H1 (cell line): ENCODE results near the gene SYNPO. TPM values are rescaled to one million over a fixed set of nuclear protein-coding genes. Genes with fewer than 3 reads are reported as not detected.

Experiments used
- CTCF ChIA-PET: fragments of 300-600 bp; sonication (Branson Sonifier 250); formaldehyde crosslinking; loops from one replicate; lab custom pipeline; 2021; ENCODE audit not compliant: partially characterized antibody; lab: Charles Lee
- POLR2A ChIA-PET: fragments of 300-600 bp; sonication (Branson Sonifier 250); formaldehyde crosslinking; loops from one replicate; lab custom pipeline; 2021; ENCODE audit warnings: inconsistent platforms; ENCODE audit not compliant: partially characterized antibody; lab: Charles Lee
- DNase-seq, 2 experiments: peaks; one replicate each; pipeline versions ENCODE4 v3.0.0 to v3.0.0-alpha.2; 2010 to 2022; ENCODE audit warnings: low spot score in 2 of 2, low read depth in 1 of 2, mixed read lengths in 1 of 2
- FAIRE-seq: peaks from 2 replicates; lab custom pipeline; 2011; peaks lifted over from hg19 to GRCh38; lab: Jason Lieb, UNC
- H2AFZ ChIP-seq: 2 replicates; pipeline ENCODE4 v1.8.1; 2012; ENCODE audit warnings: low read length, inconsistent platforms
- H2AK5ac ChIP-seq: 2 replicates; pipeline ENCODE4 v1.6.1; 2013; ENCODE audit warnings: low read depth, low read length
- H2BK120ac ChIP-seq: replicated peaks from 2 replicates; pipeline ENCODE3; 2013; ENCODE audit warnings: low read depth, low read length, inconsistent platforms
- H2BK12ac ChIP-seq: 2 replicates; pipeline ENCODE4 v1.6.1; 2013; ENCODE audit warnings: low read depth, low read length
- H2BK15ac ChIP-seq: 2 replicates; pipeline ENCODE4 v1.6.1; 2013; ENCODE audit warnings: low read length
- H2BK20ac ChIP-seq: 2 replicates; pipeline ENCODE4 v1.6.1; 2013; ENCODE audit warnings: low read length
- H2BK5ac ChIP-seq: 2 replicates; pipeline ENCODE4 v1.6.1; 2013; ENCODE audit warnings: low read depth, low read length
- H3K14ac ChIP-seq: 2 replicates; pipeline ENCODE4 v1.6.1; 2013; ENCODE audit warnings: inconsistent platforms; ENCODE audit not compliant: insufficient read length
- H3K18ac ChIP-seq: 2 replicates; pipeline ENCODE4 v1.6.1; 2013; ENCODE audit warnings: low read length; ENCODE audit errors: extremely low read depth
- H3K23ac ChIP-seq: 2 replicates; pipeline ENCODE4 v1.6.1; 2013; ENCODE audit warnings: inconsistent platforms; ENCODE audit not compliant: insufficient read length
- H3K23me2 ChIP-seq: 2 replicates; pipeline ENCODE4 v1.6.1; 2013; ENCODE audit warnings: low read depth, low read length
- H3K27ac ChIP-seq: 2 replicates; pipeline ENCODE4 v1.6.1; 2011; ENCODE audit warnings: low read depth, low read length, inconsistent platforms
- H3K27me3 ChIP-seq, 4 experiments: replicated peaks in 1 of 4; 1 replicate in 1 of 4; 2 replicates in 3 of 4; pipeline versions ENCODE4 v1.6.1 to v1.8.1; 2011 to 2013; ENCODE audit warnings: low read length in 3 of 4, mild to moderate bottlenecking in 3 of 4, inconsistent platforms in 2 of 4, mixed read lengths in 2 of 4, moderate library complexity in 1 of 4; ENCODE audit not compliant: control insufficient read depth in 3 of 4, insufficient read depth in 3 of 4; ENCODE audit errors: extremely low read depth in 1 of 4
- H3K36me3 ChIP-seq, 4 experiments: 2 replicates each; pipeline versions ENCODE4 v1.6.1 to v1.8.1; 2011 to 2013; ENCODE audit warnings: mild to moderate bottlenecking in 4 of 4, low read length in 3 of 4, moderate library complexity in 2 of 4, control low read depth in 1 of 4, inconsistent platforms in 1 of 4; ENCODE audit not compliant: insufficient read depth in 4 of 4, control insufficient read depth in 2 of 4
- H3K4ac ChIP-seq: replicated peaks from 2 replicates; pipeline ENCODE3; 2013; ENCODE audit warnings: low read length, low read depth, mixed read lengths, inconsistent platforms; ENCODE audit not compliant: insufficient read length
- H3K4me1 ChIP-seq, 4 experiments: replicated peaks in 1 of 4; 1 replicate in 1 of 4; 2 replicates in 3 of 4; pipeline versions ENCODE4 v1.6.1 to v1.8.1; 2011 to 2013; ENCODE audit warnings: low read length in 3 of 4, inconsistent platforms in 2 of 4, mixed read lengths in 1 of 4; ENCODE audit not compliant: insufficient read depth in 4 of 4, control insufficient read depth in 3 of 4
- H3K4me2 ChIP-seq, 2 experiments: 2 replicates each; pipeline versions ENCODE4 v1.6.1 to v1.8.1; 2011 to 2013; ENCODE audit warnings: low read depth in 2 of 2, low read length in 2 of 2, control low read depth in 1 of 2, inconsistent platforms in 1 of 2, mild to moderate bottlenecking in 1 of 2; ENCODE audit not compliant: insufficient read depth in 1 of 2
- H3K4me3 ChIP-seq, 4 experiments: fragments of 200-600, 300-600 bp in 1 of 4; sonication (generic), shearing (Covaris generic), sonication (Bioruptor Twin) in 1 of 4; 2 replicates each; pipeline versions ENCODE4 v1.5.1 to v1.8.1; 2011 to 2016; ENCODE audit warnings: low read length in 4 of 4, low read depth in 3 of 4, control low read depth in 2 of 4, inconsistent platforms in 2 of 4, mild to moderate bottlenecking in 2 of 4, mixed read lengths in 1 of 4, moderate library complexity in 1 of 4; ENCODE audit not compliant: insufficient read depth in 2 of 4; ENCODE audit errors: extremely low read depth in 1 of 4
- H3K56ac ChIP-seq: replicated peaks from 2 replicates; pipeline ENCODE3; 2013; ENCODE audit warnings: low read depth, mild to moderate bottlenecking, mixed read lengths, low read length, inconsistent platforms; ENCODE audit not compliant: insufficient read length
- H3K79me1 ChIP-seq: 2 replicates; pipeline ENCODE4 v1.6.1; 2013; ENCODE audit warnings: low read depth, low read length, control low read depth
- H3K79me2 ChIP-seq, 2 experiments: 2 replicates each; pipeline versions ENCODE4 v1.6.1 to v1.8.1; 2012 to 2013; ENCODE audit warnings: low read length in 2 of 2, mild to moderate bottlenecking in 2 of 2, inconsistent platforms in 1 of 2; ENCODE audit not compliant: insufficient read depth in 2 of 2, control insufficient read depth in 1 of 2
- H3K9ac ChIP-seq, 4 experiments: replicated peaks in 1 of 4; 1 replicate in 1 of 4; 2 replicates in 3 of 4; pipeline versions ENCODE4 v1.6.1 to v1.8.1; 2011 to 2013; ENCODE audit warnings: low read depth in 3 of 4, low read length in 3 of 4, control low read depth in 2 of 4, mild to moderate bottlenecking in 2 of 4, moderate library complexity in 2 of 4, inconsistent platforms in 1 of 4; ENCODE audit errors: extremely low read depth in 1 of 4
- H3K9me3 ChIP-seq, 2 experiments: 2 replicates each; pipeline versions ENCODE4 v1.6.1 to v1.8.1; 2012 to 2013; ENCODE audit warnings: mild to moderate bottlenecking in 2 of 2, moderate library complexity in 2 of 2, control low read depth in 1 of 2, inconsistent platforms in 1 of 2, low read depth in 1 of 2, low read length in 1 of 2, mixed read lengths in 1 of 2; ENCODE audit not compliant: insufficient read depth in 2 of 2
- H4K20me1 ChIP-seq, 2 experiments: replicated peaks in 1 of 2; 2 replicates each; pipeline versions ENCODE3 to v1.8.1; 2011 to 2013; ENCODE audit warnings: inconsistent platforms in 2 of 2, low read length in 2 of 2, mild to moderate bottlenecking in 1 of 2; ENCODE audit not compliant: insufficient read depth in 2 of 2, control insufficient read depth in 1 of 2
- H4K5ac ChIP-seq: 2 replicates; pipeline ENCODE4 v1.6.1; 2013; ENCODE audit warnings: low read length, low read depth, mixed read lengths, inconsistent platforms; ENCODE audit not compliant: insufficient read length
- H4K8ac ChIP-seq: 2 replicates; pipeline ENCODE4 v1.8.0; 2013; ENCODE audit warnings: mild to moderate bottlenecking, moderate library complexity, low read length, inconsistent platforms; ENCODE audit not compliant: insufficient read depth; ENCODE audit errors: extremely low read depth
- H4K91ac ChIP-seq: replicated peaks from 2 replicates; pipeline ENCODE3; 2013; ENCODE audit warnings: low read length, mixed read lengths, inconsistent platforms; ENCODE audit not compliant: insufficient read length
- EZH2 ChIP-seq: fragments of 200-600 bp; sonication (generic); IDR thresholded peaks from 2 replicates; pipeline ENCODE4 v1.7.1; 2012; ENCODE audit warnings: low read depth, mild to moderate bottlenecking, moderate library complexity, low read length, inconsistent platforms; ENCODE audit not compliant: severe bottlenecking
- KDM4A ChIP-seq: IDR thresholded peaks from one replicate; pipeline ENCODE4 v1.7.1; 2012; ENCODE audit warnings: low read depth, mild to moderate bottlenecking, moderate library complexity, low read length, inconsistent platforms; ENCODE audit not compliant: severe bottlenecking
- POU5F1 ChIP-seq: IDR thresholded peaks from 2 replicates; pipeline ENCODE4 v1.6.1; 2011; ENCODE audit warnings: low read depth, mild to moderate bottlenecking, low read length, moderate library complexity
- RAD21 ChIP-seq, 2 experiments: IDR thresholded peaks in 1 of 2; conservative IDR thresholded peaks in 1 of 2; 2 replicates each; pipeline ENCODE4 v1.6.1; 2011; ENCODE audit warnings: low read depth in 2 of 2, low read length in 2 of 2, improper control_type of control experiment in 1 of 2, inconsistent platforms in 1 of 2, mild to moderate bottlenecking in 1 of 2, moderate library complexity in 1 of 2
- SAP30 ChIP-seq: fragments of 300-600 bp; sonication (generic); IDR thresholded peaks from 2 replicates; pipeline ENCODE4 v1.7.1; 2012; ENCODE audit warnings: low read length, moderate library complexity, mild to moderate bottlenecking, inconsistent platforms; ENCODE audit not compliant: insufficient read depth, insufficient replicate concordance
- TBP ChIP-seq: IDR thresholded peaks from 2 replicates; pipeline ENCODE4 v1.6.1; 2011; ENCODE audit warnings: low read depth, low read length, improper control_type of control experiment
- WGBS, 2 experiments: shearing (Covaris generic) in 1 of 2; methylation state at CpG; one replicate each; pipeline versions ENCODE4 v1.1.6 to v1.1.7; 2013 to 2015; ENCODE audit warnings: low lambda C conversion rate in 2 of 2, mixed read lengths in 2 of 2, inconsistent platforms in 1 of 2, low coverage in 1 of 2, missing lambda C conversion rate in 1 of 2; ENCODE audit not compliant: insufficient replicate concordance in 2 of 2, insufficient coverage in 1 of 2, insufficient read length in 1 of 2; ENCODE audit errors: extremely low coverage in 1 of 2, missing lambda C conversion rate in 1 of 2; 5-methylcytosine and 5-hydroxymethylcytosine counted together
- polyA plus RNA-seq, 7 experiments: library from polyadenylated mRNA; depleted of rRNA in 3 of 7; stranded (reverse) in 5 of 7; unstranded in 2 of 7; fragments of >200 nt in 5 of 7; fragments of 200-250 nt in 2 of 7; gene quantifications; 1 replicate in 5 of 7; 2 replicates in 1 of 7; 4 replicates in 1 of 7; pipeline versions ENCODE4 v1.2.1 to v1.2.3, GENCODE V29; 2011 to 2013; ENCODE audit warnings: missing spikeins in 2 of 7, mixed read lengths in 2 of 7
- total RNA-seq: library from RNA; stranded (reverse); fragmentation: NEBNext Ultra II Directional; extraction: Animal tissue kit (Norgen Biotek cat#: 25700); gene quantifications from 2 replicates; pipeline ENCODE4 v1.2.1, GENCODE V29; 2021

Gene SYNPO
- total and polyA plus RNA-seq, 2 of the 8 experiments (the other 6 are each of a cell fraction or from before 2014, with no cell fraction given), result 2.3 TPM

DNA sequence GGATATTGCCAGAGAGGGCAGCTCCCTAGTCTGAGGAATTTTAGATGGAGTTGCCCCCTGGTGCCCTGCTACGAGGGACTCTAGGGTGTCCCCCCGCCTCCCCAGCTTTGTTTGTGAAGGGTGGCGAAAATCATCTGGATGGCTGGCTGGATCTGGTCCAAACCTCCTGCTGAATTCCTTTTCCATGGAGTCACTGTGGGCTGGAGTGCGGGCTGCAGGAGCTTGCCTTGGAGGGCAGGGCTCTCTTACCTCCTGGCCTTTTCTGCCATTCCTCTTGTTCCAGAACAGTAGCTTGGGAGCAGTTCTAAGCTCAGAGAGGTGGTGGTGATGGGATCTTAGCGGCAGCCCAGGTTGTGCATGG lies 2.1 kb downstream of the SYNPO start:
- H4K91ac ChIP-seq, result no peak overlapping the region
- H3K4me1 ChIP-seq, result peaks cover 0 to 20% (median 12%) of the 10 kb centered on the region in 4 experiments; a peak in 6 of 7 replicates
- no peak for FAIRE-seq
- no peak overlapping the region for H2BK15ac ChIP-seq
- H3K4me3 ChIP-seq, result no peak overlapping the region
- no peak overlapping the region for H3K4me2 ChIP-seq
- 83% methylated on average over 5 of the region's 5 CpGs; no CpG with 5 or more reads in 1 of the 2 experiments for WGBS, 2 experiments
- H3K79me2 ChIP-seq, result no peaks in the 10 kb centered on the region
- no peaks in the 10 kb centered on the region for H4K20me1 ChIP-seq
- H3K14ac ChIP-seq, result no peak overlapping the region
- no peak overlapping the region for H4K5ac ChIP-seq
- no peak overlapping the region for H3K27ac ChIP-seq
- H3K23ac ChIP-seq, result no peak overlapping the region
- H2BK20ac ChIP-seq, result no peak overlapping the region
- H4K8ac ChIP-seq, result no peak overlapping the region; the same call in 1 of the 2 replicates
- ChIA-PET POLR2A (interaction anchor here (0.5 to 2.6 kb wide), 6 partner anchors 11 to 193 kb away, joined by 3 to 7 read pairs (median 4); partner anchors contain the start of gene RPS14), CTCF (interaction anchor here (0.5 to 18.4 kb wide), 15 partner anchors 9 to 245 kb away, joined by 3 to 247 read pairs (median 3); partner anchors contain the start of gene MYOZ3)
- no peaks in the 10 kb centered on the region for H3K23me2 ChIP-seq
- no peak overlapping the region for H2AK5ac ChIP-seq
- no peaks in the 10 kb centered on the region for H3K36me3 ChIP-seq
- H2BK12ac ChIP-seq, result 0 out of 2 replicates have a peak overlapping the region, but pooled peaks have one; percentile 55
- no peaks in the 10 kb centered on the region for H3K79me1 ChIP-seq
- H2AFZ ChIP-seq, result no peak overlapping the region
- no peak overlapping the region for H2BK5ac ChIP-seq
- no peak overlapping the region for H3K4ac ChIP-seq
- no peak overlapping the region for H2BK120ac ChIP-seq
- no peaks in the 10 kb centered on the region for H3K9me3 ChIP-seq
- H3K18ac ChIP-seq, result no peak overlapping the region; the same call in 1 of the 2 replicates
- H3K27me3 ChIP-seq, result no peaks in the 10 kb centered on the region
- no peak for DNase-seq
- no peak overlapping the region for H3K56ac ChIP-seq
- no peak overlapping the region for H3K9ac ChIP-seq
- TF ChIP-seq KDM4A (no peak), POU5F1 (no peak), EZH2 (no peak), TBP (no peak), RAD21 (IDR thresholded peaks at IDR 0.05 in 1 of 2, conservative IDR thresholded peaks at IDR 0.05 in 1 of 2; ENCODE audit: low read depth in 2 of 2, low read length in 2 of 2) (no peak), SAP30 (no peak)
